Endodermal cell (in vitro differentiated cells): ENCODE measurements around the gene CDC42BPB. TPM values are rescaled to one million over a fixed set of nuclear protein-coding genes. Genes with fewer than 3 reads are reported as not detected.

ENCODE experiments used
- DNase-seq: peaks from one replicate; pipeline ENCODE4 v3.0.0-alpha.2; 2017
- H3K27ac ChIP-seq: 2 replicates; pipeline ENCODE4 v1.5.1; 2013; ENCODE audit warnings: mild to moderate bottlenecking, low read depth, low read length, moderate library complexity
- H3K27me3 ChIP-seq: 2 replicates; pipeline ENCODE4 v1.6.1; 2013; ENCODE audit warnings: mild to moderate bottlenecking, low read length, moderate library complexity; ENCODE audit not compliant: insufficient read depth, control insufficient read depth, poor library complexity, severe bottlenecking
- H3K36me3 ChIP-seq: 2 replicates; pipeline ENCODE4 v1.7.0; 2013; ENCODE audit warnings: mild to moderate bottlenecking, low read length, moderate library complexity; ENCODE audit not compliant: control insufficient read depth, insufficient read depth
- H3K4me1 ChIP-seq: one replicate; pipeline ENCODE4 v1.7.0; 2013; ENCODE audit warnings: low read length; ENCODE audit not compliant: control insufficient read depth, insufficient read depth
- H3K4me3 ChIP-seq: 2 replicates; pipeline ENCODE4 v1.5.1; 2013; ENCODE audit warnings: mild to moderate bottlenecking, low read length, moderate library complexity
- H3K9ac ChIP-seq: 2 replicates; pipeline ENCODE4 v1.6.1; 2013; ENCODE audit warnings: mild to moderate bottlenecking, low read length, moderate library complexity; ENCODE audit not compliant: poor library complexity, severe bottlenecking; ENCODE audit errors: extremely low read depth
- H3K9me3 ChIP-seq: 2 replicates; pipeline ENCODE4 v1.6.1; 2013; ENCODE audit warnings: mild to moderate bottlenecking, low read length, moderate library complexity; ENCODE audit not compliant: control insufficient read depth
- H3K27ac Mint-ChIP-seq: 2 replicates; pipeline ENCODE4 v1.8.0; 2020; ENCODE audit warnings: mixed read lengths
- H3K27me3 Mint-ChIP-seq: 2 replicates; pipeline ENCODE4 v1.8.0; 2021; ENCODE audit warnings: mild to moderate bottlenecking, mixed read lengths; ENCODE audit not compliant: insufficient read depth
- H3K36me3 Mint-ChIP-seq: 2 replicates; pipeline ENCODE4 v1.8.0; 2020; ENCODE audit warnings: low read depth, mixed read lengths
- H3K4me1 Mint-ChIP-seq: 2 replicates; pipeline ENCODE4 v1.8.0; 2020; ENCODE audit warnings: mixed read lengths
- H3K4me3 Mint-ChIP-seq: 2 replicates; pipeline ENCODE4 v1.8.0; 2020; ENCODE audit warnings: mild to moderate bottlenecking, moderate library complexity, mixed read lengths
- H3K9me3 Mint-ChIP-seq: 2 replicates; pipeline ENCODE4 v1.8.0; 2020; ENCODE audit warnings: mild to moderate bottlenecking, mixed read lengths
- CTCF ChIP-seq: fragments of 200-600 bp; sonication (generic); conservative IDR thresholded peaks from 2 replicates; pipeline ENCODE4 v1.5.0; 2021; ENCODE audit warnings: antibody characterized with exemption, mild to moderate bottlenecking
- WGBS, 2 experiments: methylation state at CpG; one replicate each; pipeline versions ENCODE4 v1.1.5 to v1.1.7; 2013; ENCODE audit warnings: missing lambda C conversion rate in 2 of 2, mixed read lengths in 1 of 2; ENCODE audit not compliant: insufficient coverage in 1 of 2, insufficient read length in 1 of 2; 5-methylcytosine and 5-hydroxymethylcytosine counted together
- total RNA-seq, 2 donors: library from RNA; stranded (reverse); fragmentation: NEBNext Ultra II Directional in 1 of 2; extraction: Animal tissue kit (Norgen Biotek cat#: 25700) in 1 of 2; gene quantifications; 2 replicates in 1 of 2; 3 replicates in 1 of 2; pipeline ENCODE4 v1.2.1, GENCODE V29; 2021

The CDC42BPB gene
- total RNA-seq, 2 donors from 2014 or later = 120 to 123 TPM

- Histone ChIP-seq H3K4me1 (no peaks in the 10 kb centered on the region), H3K27me3 (no peaks in the 10 kb centered on the region), H3K27ac (no peak overlapping the region), H3K36me3 (peaks cover 64% of the 10 kb centered on the region), H3K4me3 (no peak overlapping the region), H3K9ac (no peak overlapping the region), H3K9me3 (no peaks in the 10 kb centered on the region)
- H3K36me3 Mint-ChIP-seq = peaks cover 80% of the 10 kb centered on the region
- no peak for DNase-seq
- WGBS, 2 experiments = 93 to 97% methylated on average over 6 to 13 of the region's 13 CpGs
- H3K4me3 Mint-ChIP-seq = no peak overlapping the region
- H3K27ac Mint-ChIP-seq = no peak overlapping the region
- H3K9me3 Mint-ChIP-seq = no peaks in the 10 kb centered on the region
- no peak for TF ChIP-seq CTCF
- H3K4me1 Mint-ChIP-seq = no peaks in the 10 kb centered on the region
- no peaks in the 10 kb centered on the region for H3K27me3 Mint-ChIP-seq
These were observed 115.3 kb downstream of the CDC42BPB start for GRCh38 chr14:102942069-102942468.

- no peaks in the 10 kb centered on the region for H3K4me1 Mint-ChIP-seq
- H3K27me3 Mint-ChIP-seq = no peaks in the 10 kb centered on the region
- no peak overlapping the region for H3K27ac ChIP-seq
- H3K4me3 Mint-ChIP-seq = no peak overlapping the region
- WGBS, 2 experiments = 94 to 97% methylated on average over 10 of the region's 10 CpGs
- no peak for TF ChIP-seq CTCF
- no peak overlapping the region for H3K27ac Mint-ChIP-seq
- no peaks in the 10 kb centered on the region for H3K9me3 Mint-ChIP-seq
- no peaks in the 10 kb centered on the region for H3K9me3 ChIP-seq
- DNase-seq = no peak
- H3K36me3 Mint-ChIP-seq = peaks cover 76% of the 10 kb centered on the region
- H3K4me3 ChIP-seq = no peak overlapping the region
- H3K9ac ChIP-seq = no peak overlapping the region
- H3K27me3 ChIP-seq = no peaks in the 10 kb centered on the region
- H3K36me3 ChIP-seq = peaks cover 65% of the 10 kb centered on the region
- H3K4me1 ChIP-seq = no peaks in the 10 kb centered on the region
These were observed 115.8 kb downstream of the CDC42BPB start for GRCh38 chr14:102941419-102942011.

- Mint-ChIP-seq H3K27ac (no peak overlapping the region), H3K27me3 (no peaks in the 10 kb centered on the region), H3K36me3 (peaks cover 76% of the 10 kb centered on the region), H3K4me3 (no peak overlapping the region), H3K4me1 (no peaks in the 10 kb centered on the region), H3K9me3 (no peaks in the 10 kb centered on the region)
- Histone ChIP-seq H3K4me3 (no peak overlapping the region), H3K4me1 (no peaks in the 10 kb centered on the region), H3K9ac (no peak overlapping the region), H3K27ac (no peak overlapping the region), H3K9me3 (no peaks in the 10 kb centered on the region), H3K36me3 (peaks cover 71% of the 10 kb centered on the region), H3K27me3 (no peaks in the 10 kb centered on the region)
- WGBS, 2 experiments = 95 to 97% methylated on average over 19 of the region's 19 CpGs
- no peak for TF ChIP-seq CTCF
- no peak for DNase-seq
These were observed 116.5 kb downstream of the CDC42BPB start for GRCh38 chr14:102940729-102941362.
